ENCODE data around the gene ALDH1A3. TPM values are rescaled to one million over a fixed set of nuclear protein-coding genes. Genes with fewer than 3 reads are reported as not detected.

ALDH1A3 gene
- total and polyA plus RNA-seq, 2 donors (not counting 1 experiment from before 2014, with no cell fraction given), result 4.2 to 32.5 TPM

- peak in 1 of 2 donors; percentile 61 for DNase-seq (ENCODE audit: low read depth in 2 of 2)
- Histone ChIP-seq H3K36me3 (ENCODE audit: control insufficient read depth, insufficient read depth, low read length) (no peaks in the 10 kb centered on the region), H3K9ac (ENCODE audit: insufficient read depth, low read length) (no peak overlapping the region), H3K27me3 (ENCODE audit: control insufficient read depth, insufficient read depth, low read length) (no peaks in the 10 kb centered on the region), H3K79me2 (ENCODE audit: control insufficient read depth, insufficient read depth, low read length) (no peaks in the 10 kb centered on the region), H3K4me1 (ENCODE audit: control insufficient read depth, extremely low read depth, insufficient read depth, low read length) (peaks cover 7% of the 10 kb centered on the region), H4K20me1 (ENCODE audit: control insufficient read depth, extremely low read depth, insufficient read depth, low read length) (no peaks in the 10 kb centered on the region), H3K9me3 (ENCODE audit: control insufficient read depth, insufficient read depth, low read depth, low read length) (no peaks in the 10 kb centered on the region), H3K27ac (ENCODE audit: insufficient read depth, low read length) (no peak overlapping the region), H3K4me2 (ENCODE audit: extremely low read depth, insufficient read depth, low read length) (no peak overlapping the region), H2AFZ (ENCODE audit: low read length) (no peak overlapping the region), H3K4me3 (replicated peaks in 1 of 4; ENCODE audit: control extremely low read depth in 1 of 4, insufficient read depth in 1 of 4, low read depth in 3 of 4, low read length in 4 of 4) (no peak overlapping the region)
- TF ChIP-seq CTCF (conservative IDR thresholded peaks at IDR 0.05 in 1 of 2, IDR thresholded peaks at IDR 0.05 in 1 of 2; ENCODE audit: low read depth in 1 of 2, low read length in 2 of 2), result no peak
- no peak for TF ChIP-seq EZH2 (IDR thresholded peaks at IDR 0.05; ENCODE audit: low read length, missing control alignments)
Measured at GRCh38 chr15:100867433-100867832, 12.2 kb upstream of the ALDH1A3 start.

DNA sequence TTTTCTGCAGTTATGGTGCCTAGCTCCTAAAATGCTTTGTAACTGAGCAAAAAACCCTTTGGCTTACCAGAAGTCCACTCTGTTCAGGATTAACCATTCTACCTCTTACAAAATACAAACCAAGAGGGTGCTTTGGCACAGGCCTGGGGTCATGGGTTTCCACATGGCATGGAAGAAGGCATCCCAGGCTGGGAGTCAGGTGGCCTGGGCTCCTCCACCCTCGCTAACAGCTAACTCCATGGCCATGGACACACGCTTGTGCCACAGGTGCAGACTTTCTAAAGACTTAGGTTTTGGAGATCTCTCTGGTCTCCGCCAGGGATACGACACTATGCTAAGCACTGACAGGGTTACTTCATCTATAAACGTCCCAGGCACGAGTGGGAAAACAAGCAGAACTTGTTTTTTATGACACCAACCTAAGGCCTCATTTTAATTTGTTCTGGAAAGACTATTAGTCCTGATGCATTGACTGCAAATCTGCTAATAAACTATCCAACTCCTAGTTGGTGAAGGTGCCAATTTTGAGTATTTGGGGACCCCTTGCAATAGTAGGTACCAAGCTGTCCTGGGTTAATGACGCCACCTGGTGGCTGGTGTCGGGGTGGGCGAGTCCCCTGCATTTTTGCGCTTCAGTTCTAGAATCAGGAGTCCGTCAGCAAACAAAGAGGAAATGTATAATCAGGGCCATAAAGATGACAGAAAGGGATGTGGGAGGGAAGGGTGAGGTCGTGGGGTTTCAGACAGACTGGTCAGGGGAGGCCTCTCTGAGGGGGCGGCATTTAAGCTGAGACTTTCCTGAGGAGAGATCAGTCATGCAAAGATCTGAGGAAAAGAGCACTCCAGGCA lies 10.3 kb upstream of the ALDH1A3 start:
- H3K4me1 ChIP-seq (ENCODE audit: control insufficient read depth, extremely low read depth, insufficient read depth, low read length), result peaks cover 2% of the 10 kb centered on the region
- no peak overlapping the region for H2AFZ ChIP-seq (ENCODE audit: low read length)
- DNase-seq (ENCODE audit: low read depth in 2 of 2), result no peak
- no peak for TF ChIP-seq EZH2 (IDR thresholded peaks at IDR 0.05; ENCODE audit: low read length, missing control alignments)
- TF ChIP-seq CTCF (conservative IDR thresholded peaks at IDR 0.05 in 1 of 2, IDR thresholded peaks at IDR 0.05 in 1 of 2; ENCODE audit: low read depth in 1 of 2, low read length in 2 of 2), result peak; percentile 23 to 51
- H3K4me2 ChIP-seq (ENCODE audit: extremely low read depth, insufficient read depth, low read length), result no peak overlapping the region
- H3K79me2 ChIP-seq (ENCODE audit: control insufficient read depth, insufficient read depth, low read length), result no peaks in the 10 kb centered on the region
- no peak overlapping the region for H3K9ac ChIP-seq (ENCODE audit: insufficient read depth, low read length)
- no peaks in the 10 kb centered on the region for H4K20me1 ChIP-seq (ENCODE audit: control insufficient read depth, extremely low read depth, insufficient read depth, low read length)
- no peak overlapping the region for H3K4me3 ChIP-seq (replicated peaks in 1 of 4; ENCODE audit: control extremely low read depth in 1 of 4, insufficient read depth in 1 of 4, low read depth in 3 of 4, low read length in 4 of 4)
- no peaks in the 10 kb centered on the region for H3K27me3 ChIP-seq (ENCODE audit: control insufficient read depth, insufficient read depth, low read length)
- no peaks in the 10 kb centered on the region for H3K9me3 ChIP-seq (ENCODE audit: control insufficient read depth, insufficient read depth, low read depth, low read length)
- no peak overlapping the region for H3K27ac ChIP-seq (ENCODE audit: insufficient read depth, low read length)
- no peaks in the 10 kb centered on the region for H3K36me3 ChIP-seq (ENCODE audit: control insufficient read depth, insufficient read depth, low read length)

DNA sequence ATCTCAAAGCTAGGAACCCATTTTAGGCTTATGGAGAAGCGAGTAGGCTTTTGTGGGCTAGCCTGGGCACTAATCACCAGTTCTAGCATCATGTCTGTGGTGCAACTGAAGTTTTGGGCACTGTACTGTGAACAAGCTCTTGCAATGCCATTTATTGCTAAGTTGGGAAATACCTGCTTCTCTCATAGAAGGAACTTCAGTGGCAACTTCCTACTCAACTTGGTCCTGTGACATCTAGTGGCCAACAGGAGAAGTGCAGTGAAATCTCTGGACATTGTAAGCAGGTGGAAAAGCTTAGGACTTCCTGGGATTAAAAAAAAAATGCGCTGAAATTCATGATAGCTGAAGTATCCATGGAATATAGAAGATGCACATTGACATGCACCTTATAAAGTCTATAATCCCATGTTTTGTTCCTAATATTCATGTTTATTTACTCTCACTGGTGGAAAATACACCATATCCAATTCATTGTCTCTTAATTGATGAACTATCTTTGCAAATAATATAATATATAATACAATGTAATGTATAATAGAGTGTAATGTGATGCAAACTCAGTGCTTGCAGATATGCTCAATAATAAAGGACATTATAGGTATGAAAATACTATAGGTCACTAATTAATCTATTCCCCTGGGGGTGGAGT lies 6.5 kb upstream of the ALDH1A3 start:
- no peaks in the 10 kb centered on the region for H3K9me3 ChIP-seq (ENCODE audit: control insufficient read depth, insufficient read depth, low read depth, low read length)
- no peak overlapping the region for H3K4me2 ChIP-seq (ENCODE audit: extremely low read depth, insufficient read depth, low read length)
- H3K27ac ChIP-seq (ENCODE audit: insufficient read depth, low read length), result no peak overlapping the region
- H4K20me1 ChIP-seq (ENCODE audit: control insufficient read depth, extremely low read depth, insufficient read depth, low read length), result no peaks in the 10 kb centered on the region
- H3K4me3 ChIP-seq (replicated peaks in 1 of 4; ENCODE audit: control extremely low read depth in 1 of 4, insufficient read depth in 1 of 4, low read depth in 3 of 4, low read length in 4 of 4), result no peak overlapping the region
- no peaks in the 10 kb centered on the region for H3K36me3 ChIP-seq (ENCODE audit: control insufficient read depth, insufficient read depth, low read length)
- H3K4me1 ChIP-seq (ENCODE audit: control insufficient read depth, extremely low read depth, insufficient read depth, low read length), result no peaks in the 10 kb centered on the region
- H3K79me2 ChIP-seq (ENCODE audit: control insufficient read depth, insufficient read depth, low read length), result no peaks in the 10 kb centered on the region
- DNase-seq (ENCODE audit: low read depth in 2 of 2), result peak; percentile 74 to 92
- H3K9ac ChIP-seq (ENCODE audit: insufficient read depth, low read length), result no peak overlapping the region
- H3K27me3 ChIP-seq (ENCODE audit: control insufficient read depth, insufficient read depth, low read length), result peaks cover 12% of the 10 kb centered on the region
- H2AFZ ChIP-seq (ENCODE audit: low read length), result no peak overlapping the region
- no peak for TF ChIP-seq EZH2 (IDR thresholded peaks at IDR 0.05; ENCODE audit: low read length, missing control alignments)
- TF ChIP-seq CTCF (conservative IDR thresholded peaks at IDR 0.05 in 1 of 2, IDR thresholded peaks at IDR 0.05 in 1 of 2; ENCODE audit: low read depth in 1 of 2, low read length in 2 of 2), result peak; percentile 93 to 96
